ENCODE results near the gene PLCD1.

PLCD1 gene

DNA sequence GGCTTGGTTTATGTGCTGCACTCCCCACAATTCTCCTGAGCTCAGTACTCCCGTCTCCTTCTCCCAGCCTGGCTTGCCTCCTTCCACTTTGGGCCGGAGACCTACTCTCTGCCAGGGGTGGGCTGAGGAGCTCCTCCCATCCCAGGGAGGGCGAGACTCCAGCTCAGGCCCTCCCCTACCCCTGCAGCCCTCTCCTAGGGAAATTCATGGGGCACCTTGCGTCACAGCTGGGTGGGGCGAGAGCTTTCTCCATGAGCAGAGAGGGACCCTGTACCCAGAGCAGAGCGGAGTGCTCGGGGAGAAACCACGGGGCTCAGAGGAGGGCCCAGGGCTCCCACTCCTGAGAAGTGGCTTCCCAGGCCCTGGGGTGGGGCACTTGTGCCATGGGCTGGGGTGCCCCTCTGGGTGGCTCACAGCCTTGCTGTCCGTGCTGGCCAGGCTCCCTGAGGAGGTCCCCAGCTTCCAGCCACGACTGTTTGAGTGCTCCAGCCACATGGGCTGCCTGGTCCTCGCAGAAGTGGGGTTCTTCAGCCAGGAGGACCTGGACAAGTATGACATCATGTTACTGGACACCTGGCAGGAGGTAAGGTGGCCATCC, 25.5 kb downstream of the PLCD1 start:
- Mint-ChIP-seq H3K27me3 (no peaks in the 10 kb centered on the region), H3K4me1 (peaks cover 23% of the 10 kb centered on the region), H3K36me3 (peaks cover 10% of the 10 kb centered on the region), H3K4me3 (no peak overlapping the region), H3K9me3 (no peaks in the 10 kb centered on the region), H3K27ac (peak overlapping the region; percentile 24)
- no peak for ATAC-seq (ENCODE audit: low read depth)
- no peak for DNase-seq (ENCODE audit: low spot score in 2 of 2)

DNA sequence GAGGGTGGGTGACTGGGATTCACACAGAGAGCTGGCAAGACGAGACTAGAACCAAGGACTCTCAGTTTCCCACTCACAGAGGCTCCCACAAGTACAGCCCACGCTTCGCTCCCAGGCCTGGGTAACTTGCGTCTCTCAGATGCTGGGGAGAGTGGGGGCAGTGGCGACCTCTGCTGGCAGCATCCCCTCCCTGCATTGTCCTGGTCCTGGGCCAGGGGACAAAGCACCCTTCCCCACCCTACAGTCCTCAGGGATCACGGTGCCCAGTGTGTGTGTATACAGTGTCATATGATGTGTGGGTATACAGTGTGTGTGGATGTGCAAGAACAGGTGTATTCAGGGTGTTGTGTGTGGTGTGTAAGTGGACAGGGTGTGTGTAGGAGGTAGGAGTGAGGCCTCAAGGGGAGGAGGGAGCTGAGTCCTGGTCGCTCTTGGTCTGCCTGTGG, 26.0 kb downstream of the PLCD1 start:
- H3K27me3 Mint-ChIP-seq: no peaks in the 10 kb centered on the region
- peak; percentile 39 for ATAC-seq (ENCODE audit: low read depth)
- DNase-seq (ENCODE audit: low spot score in 2 of 2): peak; percentile 30 to 60
- H3K4me3 Mint-ChIP-seq: no peak overlapping the region
- H3K36me3 Mint-ChIP-seq: peaks cover 10% of the 10 kb centered on the region
- no peaks in the 10 kb centered on the region for H3K9me3 Mint-ChIP-seq
- H3K27ac Mint-ChIP-seq: peak overlapping the region; percentile 24
- H3K4me1 Mint-ChIP-seq: peaks cover 24% of the 10 kb centered on the region

DNA sequence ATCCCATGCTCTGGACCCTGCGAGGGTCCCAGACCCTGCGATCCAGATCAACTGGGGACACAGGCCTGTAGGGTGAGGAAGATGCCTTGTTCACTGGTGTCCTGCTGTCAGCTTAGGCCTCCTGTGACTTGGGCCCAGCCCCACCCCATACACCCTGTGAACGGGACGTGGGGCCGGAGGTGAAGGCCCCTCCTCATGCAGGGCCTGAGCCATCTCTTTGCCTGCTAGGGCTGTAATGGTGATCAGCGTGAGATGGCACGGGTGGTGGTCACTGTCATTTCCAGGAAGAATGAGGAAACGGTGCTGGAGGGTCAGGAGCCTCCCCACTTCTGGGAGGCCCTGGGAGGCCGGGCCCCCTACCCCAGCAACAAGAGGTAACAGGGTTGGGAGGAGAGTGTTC, 26.5 kb downstream of the PLCD1 start:
- Mint-ChIP-seq H3K27ac (no peak overlapping the region), H3K27me3 (no peaks in the 10 kb centered on the region), H3K4me1 (peaks cover 29% of the 10 kb centered on the region), H3K9me3 (no peaks in the 10 kb centered on the region), H3K36me3 (peaks cover 10% of the 10 kb centered on the region), H3K4me3 (no peak overlapping the region)
- DNase-seq (ENCODE audit: low spot score in 2 of 2) (no peak), ATAC-seq (ENCODE audit: low read depth) (no peak)

DNA sequence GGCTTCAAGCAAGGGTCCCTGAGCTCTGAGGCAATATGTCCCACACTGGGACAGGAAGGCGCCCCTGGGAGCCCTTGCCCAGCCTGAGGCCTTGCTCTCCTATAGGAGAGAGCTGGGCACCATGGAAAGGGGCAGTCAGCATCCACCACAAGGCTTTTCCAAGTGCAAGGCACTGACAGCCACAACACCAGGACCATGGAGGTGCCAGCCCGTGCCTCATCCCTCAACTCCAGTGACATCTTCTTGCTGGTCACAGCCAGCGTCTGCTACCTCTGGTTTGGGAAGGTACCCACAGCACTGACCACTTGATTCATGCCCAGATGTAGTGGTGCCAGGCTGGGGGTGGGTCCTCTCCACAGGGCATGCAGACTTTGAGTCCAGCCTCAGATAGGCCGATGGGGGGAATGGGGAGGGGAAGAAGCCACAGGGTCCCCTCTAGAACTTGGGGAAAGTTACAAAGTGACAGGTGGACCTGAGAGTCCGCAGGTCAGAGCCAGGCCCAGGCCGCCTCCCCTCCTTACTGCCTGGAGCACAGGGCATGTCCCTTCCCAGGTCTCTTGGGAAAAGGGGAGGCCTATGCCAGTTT, 27.1 kb downstream of the PLCD1 start:
- Mint-ChIP-seq H3K27me3 (no peaks in the 10 kb centered on the region), H3K9me3 (no peaks in the 10 kb centered on the region), H3K36me3 (peaks cover 10% of the 10 kb centered on the region), H3K4me3 (no peak overlapping the region), H3K27ac (no peak overlapping the region), H3K4me1 (peaks cover 29% of the 10 kb centered on the region)
- ATAC-seq (ENCODE audit: low read depth) (no peak), DNase-seq (ENCODE audit: low spot score in 2 of 2) (no peak)

DNA sequence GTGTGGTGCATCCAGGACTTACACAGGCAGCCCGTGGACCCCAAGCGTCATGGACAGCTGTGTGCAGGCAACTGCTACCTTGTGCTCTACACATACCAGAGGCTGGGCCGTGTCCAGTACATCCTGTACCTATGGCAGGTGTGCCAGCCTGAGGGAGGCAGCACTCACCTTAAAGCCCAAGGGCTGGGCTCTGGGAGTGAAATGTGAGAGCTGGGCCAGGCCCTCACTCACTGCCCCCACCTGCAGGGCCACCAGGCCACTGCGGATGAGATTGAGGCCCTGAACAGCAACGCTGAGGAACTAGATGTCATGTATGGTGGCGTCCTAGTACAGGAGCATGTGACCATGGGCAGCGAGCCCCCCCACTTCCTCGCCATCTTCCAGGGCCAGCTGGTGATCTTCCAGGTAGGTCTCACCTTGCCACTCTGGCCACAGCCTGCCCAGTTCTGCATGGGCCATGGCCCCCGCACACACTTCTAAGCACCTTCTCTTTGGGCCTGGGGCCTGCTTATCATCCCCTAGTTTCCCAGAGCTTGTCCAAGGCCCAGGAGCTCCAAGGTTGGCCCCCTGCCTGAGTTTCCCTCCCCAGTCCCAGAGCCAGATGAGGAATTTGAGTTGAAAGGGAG, 27.9 kb downstream of the PLCD1 start:
- H3K4me1 Mint-ChIP-seq: peaks cover 34% of the 10 kb centered on the region
- H3K27me3 Mint-ChIP-seq: no peaks in the 10 kb centered on the region
- H3K36me3 Mint-ChIP-seq: peaks cover 15% of the 10 kb centered on the region
- H3K4me3 Mint-ChIP-seq: no peak overlapping the region
- no peak overlapping the region for H3K27ac Mint-ChIP-seq
- no peaks in the 10 kb centered on the region for H3K9me3 Mint-ChIP-seq
- ATAC-seq (ENCODE audit: low read depth): no peak
- DNase-seq (ENCODE audit: low spot score in 2 of 2): no peak

DNA sequence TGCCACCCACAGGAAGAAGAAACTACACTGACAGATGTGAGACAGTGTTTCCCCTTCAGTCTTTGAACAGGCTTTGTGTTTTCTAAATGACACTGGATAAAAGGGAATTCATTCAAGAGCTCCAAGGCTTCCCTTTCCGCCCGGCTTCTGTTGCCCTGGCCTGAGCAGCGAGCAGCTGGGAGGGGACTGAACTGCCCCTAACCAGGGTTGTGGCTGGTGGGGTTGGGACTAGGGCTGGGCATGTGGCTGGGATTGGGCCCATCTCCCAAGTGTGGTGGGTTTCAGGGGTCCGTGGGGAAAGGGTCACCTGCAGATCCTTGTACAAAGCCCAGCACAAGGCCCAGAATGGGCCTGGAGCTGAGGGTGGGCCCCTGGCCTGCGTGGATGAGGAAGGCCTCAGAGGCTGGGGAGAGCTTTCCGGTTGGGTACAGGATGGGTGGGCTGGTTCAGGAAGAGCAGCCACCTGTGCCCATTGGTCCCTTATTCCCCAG, 28.4 kb downstream of the PLCD1 start:
- Mint-ChIP-seq H3K9me3 (no peaks in the 10 kb centered on the region), H3K36me3 (peaks cover 19% of the 10 kb centered on the region), H3K4me1 (peaks cover 35% of the 10 kb centered on the region), H3K4me3 (no peak overlapping the region), H3K27me3 (no peaks in the 10 kb centered on the region), H3K27ac (no peak overlapping the region)
- no peak for ATAC-seq (ENCODE audit: low read depth)
- DNase-seq (ENCODE audit: low spot score in 2 of 2): no peak

DNA sequence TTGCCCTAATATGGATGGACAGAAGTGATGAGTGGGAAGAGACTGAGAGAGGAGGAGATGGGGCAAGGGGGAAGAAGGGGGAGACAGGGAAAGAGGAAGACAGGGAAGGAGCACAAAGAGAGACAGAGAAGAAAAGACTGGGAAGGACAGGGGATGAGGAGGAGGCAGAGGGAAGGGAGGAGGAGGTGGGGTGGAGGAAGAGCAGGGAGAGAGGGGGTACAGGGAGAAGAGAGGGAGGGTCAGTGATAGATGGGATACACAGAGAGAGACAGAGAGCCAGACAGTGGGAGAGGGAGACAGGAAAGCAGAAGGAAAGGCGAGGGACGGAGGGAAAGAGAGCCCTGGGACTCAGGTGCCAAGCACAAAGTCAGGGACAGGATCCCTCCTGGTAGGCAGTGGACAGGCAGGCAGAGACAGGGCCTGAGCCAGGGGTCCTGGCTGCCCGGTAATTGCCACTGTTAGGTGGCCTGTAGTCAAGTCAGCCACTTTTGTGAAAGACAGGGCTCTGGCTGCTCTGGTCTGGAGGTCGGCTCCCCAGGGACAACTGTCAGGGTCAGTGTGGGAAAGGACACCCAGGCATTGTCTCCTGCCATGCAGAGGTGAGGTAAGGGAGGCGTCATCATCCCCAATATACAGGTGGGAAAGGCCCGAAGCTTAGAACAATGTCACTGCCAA, 29.1 kb downstream of the PLCD1 start:
- H3K27ac Mint-ChIP-seq: peak overlapping the region; percentile 95
- H3K4me3 Mint-ChIP-seq: no peak overlapping the region
- ATAC-seq (ENCODE audit: low read depth): no peak
- peaks cover 38% of the 10 kb centered on the region for H3K4me1 Mint-ChIP-seq
- no peak for DNase-seq (ENCODE audit: low spot score in 2 of 2)
- peaks cover 23% of the 10 kb centered on the region for H3K36me3 Mint-ChIP-seq
- H3K9me3 Mint-ChIP-seq: no peaks in the 10 kb centered on the region
- H3K27me3 Mint-ChIP-seq: no peaks in the 10 kb centered on the region

DNA sequence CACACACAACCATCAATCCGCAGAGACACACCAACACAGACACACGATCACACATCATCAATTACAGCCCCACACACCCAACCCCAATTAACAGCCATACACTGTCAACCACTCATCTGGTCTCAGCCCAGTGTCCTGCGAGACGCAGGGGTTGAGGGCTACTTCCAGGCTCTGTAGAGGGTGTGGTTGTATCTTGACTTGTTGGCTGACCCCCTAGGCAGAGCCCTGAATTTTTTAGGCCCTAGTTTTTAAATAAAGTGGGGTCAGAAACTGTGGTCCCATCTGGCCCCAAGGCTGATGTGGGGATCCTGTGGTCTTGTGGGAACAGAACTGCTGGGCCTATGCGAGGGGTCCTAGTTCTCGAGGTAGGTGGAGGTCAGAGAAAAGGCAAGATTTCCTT, 29.6 kb downstream of the PLCD1 start:
- H3K36me3 Mint-ChIP-seq: peaks cover 23% of the 10 kb centered on the region
- peak overlapping the region; percentile 95 for H3K27ac Mint-ChIP-seq
- H3K4me1 Mint-ChIP-seq: peaks cover 41% of the 10 kb centered on the region
- H3K9me3 Mint-ChIP-seq: no peaks in the 10 kb centered on the region
- no peak for ATAC-seq (ENCODE audit: low read depth)
- H3K27me3 Mint-ChIP-seq: no peaks in the 10 kb centered on the region
- DNase-seq (ENCODE audit: low spot score in 2 of 2): no peak
- H3K4me3 Mint-ChIP-seq: peak overlapping the region; percentile 69

DNA sequence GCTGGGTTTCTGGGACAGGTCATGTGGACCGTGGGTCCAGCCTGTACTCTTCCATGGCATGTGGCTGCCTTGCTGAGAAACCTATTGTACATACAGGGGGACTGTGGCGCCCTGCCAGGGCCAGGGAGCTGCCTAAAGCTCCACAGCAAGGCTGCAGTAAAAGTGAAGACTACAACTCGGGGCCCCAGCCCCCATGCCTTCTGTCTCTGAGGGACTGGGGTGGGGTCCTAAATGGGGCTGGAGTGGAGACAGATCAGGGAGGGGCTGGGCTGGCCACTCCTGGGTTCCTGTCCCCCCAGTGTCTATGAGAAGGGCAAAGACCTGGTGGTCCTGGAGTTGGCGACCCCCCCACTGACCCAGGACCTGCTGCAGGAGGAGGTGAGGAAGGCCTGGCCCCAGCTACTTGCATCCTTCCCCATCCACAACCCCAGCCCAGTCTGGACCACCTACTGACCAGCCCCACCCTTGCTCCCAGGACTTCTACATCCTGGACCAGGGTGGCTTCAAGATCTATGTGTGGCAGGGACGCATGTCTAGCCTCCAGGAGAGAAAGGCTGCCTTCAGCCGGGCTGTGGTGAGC, 31.6 kb downstream of the PLCD1 start:
- no peak for ATAC-seq (ENCODE audit: low read depth)
- H3K4me3 Mint-ChIP-seq: peak overlapping the region; percentile 81
- DNase-seq (ENCODE audit: low spot score in 2 of 2): no peak
- H3K27ac Mint-ChIP-seq: peak overlapping the region; percentile 95
- no peaks in the 10 kb centered on the region for H3K9me3 Mint-ChIP-seq
- peaks cover 38% of the 10 kb centered on the region for H3K4me1 Mint-ChIP-seq
- peaks cover 23% of the 10 kb centered on the region for H3K36me3 Mint-ChIP-seq
- H3K27me3 Mint-ChIP-seq: no peaks in the 10 kb centered on the region

DNA sequence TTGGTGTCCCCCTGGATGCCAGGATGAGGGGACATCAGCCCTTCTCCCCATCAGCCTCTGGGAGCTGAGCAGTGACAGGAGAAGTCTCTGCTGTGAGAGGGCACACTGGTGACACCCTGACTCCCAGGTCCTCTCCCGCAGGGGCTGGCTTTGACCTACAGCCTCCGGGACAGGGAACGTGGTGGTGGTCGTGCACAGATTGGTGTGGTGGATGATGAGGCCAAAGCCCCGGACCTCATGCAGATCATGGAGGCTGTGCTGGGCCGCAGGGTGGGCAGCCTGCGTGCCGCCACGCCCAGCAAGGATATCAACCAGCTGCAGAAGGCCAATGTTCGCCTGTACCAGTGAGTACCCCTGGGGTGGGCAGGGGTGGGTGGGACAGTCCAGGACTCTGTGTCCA, 32.1 kb downstream of the PLCD1 start:
- DNase-seq (ENCODE audit: low spot score in 2 of 2) (no peak), ATAC-seq (ENCODE audit: low read depth) (no peak)
- Mint-ChIP-seq H3K27me3 (no peaks in the 10 kb centered on the region), H3K27ac (peak overlapping the region; percentile 86), H3K36me3 (peaks cover 23% of the 10 kb centered on the region), H3K9me3 (no peaks in the 10 kb centered on the region), H3K4me3 (peak overlapping the region; percentile 37), H3K4me1 (peaks cover 38% of the 10 kb centered on the region)

DNA sequence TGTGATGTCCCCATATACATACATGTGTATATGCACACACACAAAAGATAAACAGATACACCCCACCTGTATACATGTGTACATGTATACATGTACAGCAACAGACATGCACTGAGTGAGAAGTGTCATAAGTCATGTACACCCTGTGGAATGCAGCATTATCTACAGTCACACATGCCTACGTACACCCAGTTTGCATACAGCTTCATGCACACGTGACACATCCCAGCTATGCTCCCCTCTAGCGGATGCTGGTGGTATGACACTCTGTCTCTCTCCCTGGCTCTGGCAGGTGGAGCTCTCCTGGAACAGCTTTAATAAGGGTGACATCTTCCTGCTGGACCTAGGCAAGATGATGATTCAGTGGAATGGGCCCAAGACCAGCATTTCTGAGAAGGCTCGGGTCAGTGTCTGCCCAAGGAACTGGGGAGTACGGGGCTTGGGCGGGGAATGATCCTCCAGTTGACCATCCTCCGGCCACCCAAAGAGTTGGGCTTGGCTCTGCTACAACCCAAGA, 32.6 kb downstream of the PLCD1 start:
- Mint-ChIP-seq H3K4me3 (peak overlapping the region; percentile 30), H3K4me1 (peaks cover 38% of the 10 kb centered on the region), H3K9me3 (no peaks in the 10 kb centered on the region), H3K36me3 (peaks cover 23% of the 10 kb centered on the region), H3K27me3 (no peaks in the 10 kb centered on the region), H3K27ac (peak overlapping the region; percentile 86)
- DNase-seq (ENCODE audit: low spot score in 2 of 2) (peak; percentile 74 to 81), ATAC-seq (ENCODE audit: low read depth) (peak; percentile 63)

DNA sequence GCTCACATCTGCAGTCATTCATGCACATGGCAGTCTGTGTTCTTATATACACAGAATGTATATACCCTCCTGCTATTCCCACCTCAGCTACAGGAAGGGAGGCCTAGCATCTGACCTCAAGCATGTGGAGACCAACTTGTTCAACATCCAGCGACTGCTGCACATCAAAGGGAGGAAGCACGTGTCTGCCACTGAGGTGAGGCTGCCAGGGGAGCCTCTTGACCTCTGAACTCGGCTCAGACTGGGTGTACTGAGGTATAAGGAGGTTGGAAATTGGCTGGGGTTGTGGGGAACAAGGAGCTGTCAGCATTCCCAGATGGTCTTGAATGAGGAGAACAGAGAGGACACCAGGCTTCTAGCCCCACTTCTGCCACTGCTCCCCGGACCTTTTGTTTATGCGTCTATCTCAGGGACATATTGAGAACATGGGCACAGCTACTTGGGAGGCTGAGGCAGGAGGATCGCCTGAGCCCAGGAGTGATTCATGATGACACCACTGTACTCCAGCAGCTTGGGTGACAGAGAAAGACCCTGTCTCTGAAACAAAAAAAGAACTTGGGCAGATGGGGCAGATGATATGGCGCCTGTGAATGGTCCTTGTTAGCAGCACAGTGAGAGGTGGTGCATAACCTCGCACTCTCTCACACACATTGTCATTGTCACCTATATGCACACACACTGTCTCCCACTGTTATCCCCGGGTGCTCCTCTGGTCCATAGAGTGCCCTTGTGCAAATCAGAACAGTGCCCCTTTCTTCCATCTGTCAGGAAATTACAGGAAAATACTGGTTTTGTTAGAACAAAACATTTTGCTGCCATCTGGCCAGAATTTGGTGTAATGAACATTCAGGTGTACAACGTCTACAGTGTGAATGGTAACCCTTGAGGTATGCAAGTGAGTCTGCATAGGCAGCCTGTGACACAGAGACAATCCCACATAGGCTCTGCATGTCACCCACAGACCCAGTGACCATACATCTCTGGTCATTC, 33.5 kb downstream of the PLCD1 start:
- peaks cover 38% of the 10 kb centered on the region for H3K4me1 Mint-ChIP-seq
- ATAC-seq (ENCODE audit: low read depth): no peak
- no peak for DNase-seq (ENCODE audit: low spot score in 2 of 2)
- no peaks in the 10 kb centered on the region for H3K9me3 Mint-ChIP-seq
- peaks cover 21% of the 10 kb centered on the region for H3K36me3 Mint-ChIP-seq
- peak overlapping the region; percentile 86 for H3K27ac Mint-ChIP-seq
- H3K4me3 Mint-ChIP-seq: peak overlapping the region; percentile 96
- peaks cover 1% of the 10 kb centered on the region for H3K27me3 Mint-ChIP-seq

DNA sequence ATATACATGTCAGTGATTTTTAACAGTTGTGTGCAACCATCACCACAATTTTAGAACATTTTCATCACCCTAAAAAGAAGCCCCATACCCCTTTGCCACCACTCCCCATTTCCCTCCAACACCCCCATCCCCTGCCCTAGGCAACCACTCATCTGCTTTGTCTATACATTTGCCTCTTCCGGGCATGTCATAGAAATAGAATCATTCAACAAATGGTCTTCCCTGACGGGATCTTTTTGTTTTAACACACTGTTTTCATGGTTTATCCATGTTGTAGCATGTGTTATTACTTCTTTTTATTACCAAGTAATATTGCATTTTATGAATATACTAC, 34.8 kb downstream of the PLCD1 start:
- no peaks in the 10 kb centered on the region for H3K9me3 Mint-ChIP-seq
- peak overlapping the region; percentile 96 for H3K4me3 Mint-ChIP-seq
- ATAC-seq (ENCODE audit: low read depth): no peak
- peaks cover 36% of the 10 kb centered on the region for H3K4me1 Mint-ChIP-seq
- H3K27me3 Mint-ChIP-seq: peaks cover 1% of the 10 kb centered on the region
- H3K27ac Mint-ChIP-seq: peak overlapping the region; percentile 87
- no peak for DNase-seq (ENCODE audit: low spot score in 2 of 2)
- peaks cover 16% of the 10 kb centered on the region for H3K36me3 Mint-ChIP-seq
